NCI-H226 (cell line): ENCODE results near the gene PRKAA1.
"Not testable (repeated sequence)": the region's sequence is repeated elsewhere in the genome, so short reads cannot be mapped to it uniquely, and the experiment has no call there.

ENCODE experiments used
- DNase-seq: peaks from one replicate; pipeline ENCODE4 v3.0.0-alpha.2; 2015

Gene PRKAA1

GRCh38 chr5:40825461-40826043 is 27.4 kb upstream of the PRKAA1 start:
- DNase-seq = not testable (repeated sequence)

GRCh38 chr5:40823459-40823858 is 25.3 kb upstream of the PRKAA1 start:
- DNase-seq = no peak

GRCh38 chr5:40813698-40814281 is 15.6 kb upstream of the PRKAA1 start:
- DNase-seq = no peak

DNA sequence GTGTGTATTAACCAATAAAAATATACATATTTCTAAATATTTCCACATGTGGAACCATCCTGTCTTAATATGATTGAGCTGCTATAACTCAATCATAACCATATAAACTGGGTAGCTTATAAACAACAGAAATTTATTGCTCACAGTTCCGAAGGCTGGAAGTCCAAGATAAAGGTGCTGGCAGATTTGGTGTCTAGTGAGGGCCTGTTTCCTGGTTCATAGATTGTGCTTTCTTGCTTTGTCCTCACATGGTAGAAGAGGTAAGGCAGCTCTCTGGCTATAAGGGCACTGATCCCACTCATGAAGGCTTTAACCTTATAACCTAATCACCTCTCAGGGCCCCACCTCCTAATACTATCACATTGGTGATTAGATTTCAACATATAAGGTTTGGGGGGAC is 14.0 kb upstream of the PRKAA1 start:
- DNase-seq = no peak

DNA sequence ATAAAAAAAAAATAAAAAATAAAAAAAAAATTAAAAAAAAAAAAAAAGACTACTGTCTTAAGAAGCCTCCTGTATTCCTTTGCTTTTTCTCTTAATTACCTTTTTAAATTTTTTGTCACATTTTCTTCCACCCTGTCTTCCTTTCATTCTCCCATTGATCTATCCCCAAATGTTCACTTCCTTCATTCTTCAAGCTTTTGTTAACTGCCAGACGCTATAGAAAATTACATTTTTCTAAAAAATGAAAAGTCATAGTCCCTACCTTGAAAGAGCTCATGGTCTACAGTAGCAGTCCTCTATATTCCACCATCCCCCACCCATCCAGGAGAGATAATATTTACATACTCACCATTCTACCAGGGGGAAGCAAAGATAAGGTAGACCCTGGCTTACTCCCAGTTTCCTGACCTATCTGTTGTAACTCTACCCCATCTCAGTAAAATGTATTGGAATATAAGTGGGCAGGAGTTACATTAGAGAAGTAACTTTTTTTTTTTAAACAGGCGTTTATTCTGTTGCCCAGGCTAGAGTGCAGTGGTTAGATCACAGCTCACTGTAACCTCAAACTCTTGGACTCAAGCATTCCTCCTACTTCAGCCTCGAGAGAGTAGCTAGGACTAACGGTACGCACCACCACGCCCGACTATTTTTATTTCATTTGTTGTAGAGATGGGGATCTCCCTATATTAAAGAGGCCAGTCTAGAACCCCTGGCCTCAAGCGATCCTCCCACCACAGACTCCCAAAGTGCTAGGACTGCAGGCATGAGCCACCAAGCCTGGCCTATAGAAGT is 3.8 kb upstream of the PRKAA1 start:
- DNase-seq = no peak

GRCh38 chr5:40799258-40799657 is 1.1 kb upstream of the PRKAA1 start:
- DNase-seq = no peak

GRCh38 chr5:40798801-40799210 is 632 bp upstream of the PRKAA1 start:
- peak; percentile 43 for DNase-seq

- peak; percentile 41 for DNase-seq
Observed at GRCh38 chr5:40797273-40798011, 732 bp downstream of the PRKAA1 start.

- DNase-seq = no peak
Observed at GRCh38 chr5:40796487-40796889, 1.7 kb downstream of the PRKAA1 start.

DNA sequence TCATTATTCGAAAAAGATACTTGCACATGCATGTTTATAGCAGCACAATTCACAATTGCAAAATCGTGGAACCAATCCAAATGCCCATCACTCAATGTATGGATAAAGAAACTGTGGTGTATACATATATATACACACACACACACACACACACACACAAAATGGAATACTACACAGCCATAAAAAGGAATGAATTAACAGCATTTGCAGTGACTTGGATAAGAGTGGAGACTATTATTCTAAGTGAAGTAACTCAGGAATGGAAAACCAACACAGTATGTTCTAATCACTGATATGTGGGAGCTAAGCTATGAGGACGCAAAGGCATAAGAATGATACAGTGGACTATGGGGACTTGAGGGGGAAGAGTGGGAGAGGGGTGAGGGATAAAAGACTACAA is 3.3 kb downstream of the PRKAA1 start:
- DNase-seq = not testable (repeated sequence)

GRCh38 chr5:40794340-40794739 is 3.8 kb downstream of the PRKAA1 start:
- not testable (repeated sequence) for DNase-seq

- not testable (repeated sequence) for DNase-seq
Observed at GRCh38 chr5:40792691-40793090, 5.5 kb downstream of the PRKAA1 start.

GRCh38 chr5:40791715-40792139 is 6.4 kb downstream of the PRKAA1 start:
- DNase-seq = no peak

DNA sequence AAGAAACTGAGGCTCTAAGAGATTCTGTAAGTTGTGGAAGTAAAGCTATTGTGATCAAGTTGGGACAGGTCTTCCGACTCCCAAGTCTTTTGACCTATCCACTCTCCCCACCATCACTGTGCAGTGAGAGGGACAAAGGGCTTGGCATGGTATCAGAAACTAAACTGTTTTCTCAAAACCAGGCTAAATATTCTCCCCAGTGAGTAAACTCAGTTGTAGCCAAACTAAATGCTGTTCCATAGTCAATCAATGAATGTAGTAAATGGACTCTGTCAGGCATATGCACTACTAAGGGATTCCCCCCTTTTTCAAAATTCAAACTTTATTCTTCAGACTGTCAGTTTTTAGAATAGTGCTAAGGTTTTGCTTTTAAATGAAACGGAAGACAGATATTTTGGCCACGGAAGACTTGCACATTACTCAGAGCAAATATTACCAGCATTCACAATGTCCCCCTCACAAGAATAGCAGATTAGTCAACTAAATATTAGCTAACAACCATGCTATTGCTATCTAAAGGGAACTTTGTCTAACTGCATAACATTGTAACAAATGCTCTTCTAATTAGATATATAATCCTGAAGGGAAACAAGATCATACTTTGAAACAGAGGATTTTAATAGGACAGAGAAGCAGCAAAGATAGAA is 7.1 kb downstream of the PRKAA1 start:
- DNase-seq = no peak

- not testable (repeated sequence) for DNase-seq
Observed at GRCh38 chr5:40788941-40789340, 9.2 kb downstream of the PRKAA1 start.

DNA sequence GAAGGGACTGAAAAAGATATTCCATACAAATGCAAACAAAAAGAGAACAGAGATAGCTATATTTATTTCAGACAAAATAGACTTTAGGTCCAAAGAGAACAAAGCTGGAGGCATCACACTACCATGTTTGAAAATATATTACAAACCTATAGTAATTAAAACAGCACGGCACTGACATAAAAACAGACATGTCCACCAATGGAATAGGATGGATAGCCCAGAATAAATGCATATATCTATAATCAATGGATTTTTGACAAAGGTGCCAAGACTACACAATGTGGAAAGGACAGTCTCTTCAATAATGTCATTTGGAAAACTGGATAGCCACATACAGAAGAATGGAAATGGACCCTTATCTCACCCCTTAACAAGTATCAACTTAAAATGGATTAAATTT is 10.2 kb downstream of the PRKAA1 start:
- no peak for DNase-seq

DNA sequence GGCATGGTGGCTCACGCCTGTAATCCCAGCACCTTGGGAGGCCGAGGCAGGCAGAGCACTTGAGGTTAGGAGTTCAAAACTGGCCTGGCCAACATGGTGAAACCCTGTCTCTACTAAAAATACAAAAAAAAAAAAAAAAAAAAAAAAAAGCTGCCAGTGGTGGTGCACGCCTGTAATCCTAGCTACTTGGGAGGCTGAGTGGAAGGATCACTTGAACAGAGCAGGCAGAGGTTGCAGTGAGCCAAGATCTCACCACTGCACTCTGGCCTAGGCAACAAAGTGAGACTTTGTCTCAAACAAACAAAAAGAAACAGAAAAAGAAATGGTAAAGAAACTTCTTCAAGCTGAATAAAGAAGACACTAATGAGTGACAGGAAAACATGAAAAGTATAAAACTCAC is 11.5 kb downstream of the PRKAA1 start:
- DNase-seq = not testable (repeated sequence)

DNA sequence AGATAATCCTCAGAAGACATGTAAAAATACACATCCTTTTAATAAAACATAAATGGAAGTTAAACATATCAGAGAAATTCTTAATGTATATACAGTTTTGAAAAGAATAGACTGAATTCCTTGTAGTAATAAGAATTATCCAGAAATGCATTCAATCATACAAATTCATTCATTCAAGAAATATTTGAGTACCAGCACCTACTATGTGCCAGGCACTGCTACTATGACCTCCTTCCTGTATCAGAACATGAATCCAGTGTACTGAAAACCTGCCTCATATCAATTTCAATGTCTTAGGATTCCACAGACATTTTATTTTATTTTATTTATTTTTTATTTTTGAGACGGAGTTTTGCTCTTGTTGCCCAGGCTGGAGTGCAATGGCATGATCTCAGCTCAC is 13.3 kb downstream of the PRKAA1 start:
- DNase-seq = no peak

DNA sequence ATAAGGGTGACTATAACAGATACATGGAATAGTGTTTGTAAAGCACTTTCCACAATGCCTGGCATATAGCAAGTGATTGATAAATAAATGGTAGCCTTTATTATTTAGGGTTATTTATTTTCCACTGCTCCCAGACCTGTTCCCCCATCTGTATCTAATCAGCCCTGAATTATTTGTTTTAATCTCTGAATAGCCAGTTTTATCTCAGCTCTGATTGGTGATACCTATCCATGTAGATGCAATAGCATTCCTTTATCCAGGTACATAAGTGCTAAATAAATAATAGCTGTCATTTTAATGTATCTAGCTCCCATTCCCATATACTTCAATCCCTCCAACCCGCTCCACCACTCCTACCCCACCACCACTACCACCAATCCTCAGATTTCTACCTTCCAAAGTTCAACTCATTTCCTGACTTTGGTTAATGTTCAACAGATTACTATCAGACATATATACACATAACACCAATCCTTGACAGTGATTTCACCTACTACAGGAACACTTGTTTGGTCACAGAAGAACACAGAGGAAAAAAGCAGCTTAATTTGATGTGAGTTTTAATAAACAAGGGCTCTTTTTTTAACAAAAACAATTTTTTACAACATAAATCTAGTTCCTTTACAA is 14.0 kb downstream of the PRKAA1 start:
- DNase-seq = no peak

GRCh38 chr5:40781843-40782409 is 16.2 kb downstream of the PRKAA1 start:
- peak; percentile 49 for DNase-seq

DNA sequence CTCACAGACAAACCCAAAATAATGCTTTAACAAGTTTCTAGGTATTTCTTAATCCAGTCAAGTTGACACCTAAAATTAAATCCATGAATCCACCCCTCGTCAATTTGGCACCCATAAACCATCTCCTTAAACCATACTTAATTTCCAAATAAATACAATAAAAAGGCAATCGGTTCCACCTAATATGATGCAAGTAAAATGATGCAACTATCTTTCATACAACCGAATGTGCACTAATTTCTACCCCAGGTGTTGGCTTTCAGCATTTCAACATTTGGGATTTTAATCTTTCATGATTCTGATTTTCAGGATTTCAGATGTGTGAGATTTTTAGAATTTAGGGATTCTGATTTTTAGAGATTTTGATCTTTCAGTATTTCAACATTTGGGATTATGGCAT is 17.3 kb downstream of the PRKAA1 start:
- no peak for DNase-seq

GRCh38 chr5:40780199-40780598 is 18.0 kb downstream of the PRKAA1 start:
- DNase-seq = no peak
